HCT116 (cell line): Measurements from ENCODE around the gene GPR151. TPM values are rescaled to one million over a fixed set of nuclear protein-coding genes. Genes with fewer than 3 reads are reported as not detected.

ENCODE experiments used
- ATAC-seq: fragments of 200-7000 bp; cut with Tn5 transposase; 2 replicates; pipeline ENCODE4 v1.9.1; 2020; ENCODE audit warnings: mild to moderate bottlenecking, moderate library complexity
- BruUV-seq: library from RNA; stranded (reverse); fragments of 400-500 nt; replicated peaks from 2 replicates; lab custom pipeline; 2021; lab: Mats Ljungman, UMichigan
- CTCF ChIA-PET: fragments of 300-600 bp; sonication (Branson Sonifier 250); formaldehyde crosslinking; loops from one replicate; lab custom pipeline; 2021; ENCODE audit warnings: antibody characterized with exemption; lab: Charles Lee
- POLR2A ChIA-PET: fragments of 300-600, 350-600 bp; sonication (Branson Sonifier 250); formaldehyde crosslinking; loops from one replicate; lab custom pipeline; 2021; ENCODE audit warnings: antibody characterized with exemption; lab: Charles Lee
- RAD21 ChIA-PET, 2 experiments: fragments of 300-600 bp; sonication (Branson Sonifier 250); formaldehyde crosslinking; loops; one replicate each; lab custom pipeline; 2023; ENCODE audit warnings: low total read pairs in 2 of 2; ENCODE audit not compliant: uncharacterized antibody in 2 of 2, unreplicated experiment in 2 of 2, low non-redundant PET in 1 of 2; lab: Charles Lee
- DNase-seq: peaks from one replicate; pipeline ENCODE4 v3.0.0-alpha.2; 2010; ENCODE audit warnings: low read depth, low spot score
- H2AFZ ChIP-seq: fragments of 200-600 bp; shearing (Covaris generic), sonication (generic); 2 replicates; pipeline ENCODE4 v1.6.1; 2017; ENCODE audit warnings: low read depth, mixed run types, mixed read lengths, antibody characterized with exemption, low read length; ENCODE audit not compliant: poor library complexity, severe bottlenecking
- H3K27ac ChIP-seq: 2 replicates; pipeline ENCODE4 v1.5.1; 2012; ENCODE audit warnings: low read depth, low read length
- H3K27me3 ChIP-seq: fragments of 200-600 bp; sonication (generic); 2 replicates; pipeline ENCODE4 v1.6.1; 2016; ENCODE audit warnings: mixed run types, low read length, mixed read lengths; ENCODE audit not compliant: insufficient read depth
- H3K36me3 ChIP-seq, 2 experiments: fragments of 200-500 bp in 1 of 2; fragments of 200-600 bp in 1 of 2; sonication (Bioruptor generic) in 1 of 2; sonication (generic) in 1 of 2; 2 replicates each; pipeline versions ENCODE4 v1.5.1 to v1.6.1; 2014 to 2016; ENCODE audit warnings: low read length in 2 of 2, inconsistent platforms in 1 of 2, mixed read lengths in 1 of 2, mixed run types in 1 of 2; ENCODE audit not compliant: insufficient read depth in 2 of 2, control insufficient read depth in 1 of 2
- H3K4me1 ChIP-seq, 2 experiments: fragments of 200-600 bp in 1 of 2; sonication (generic) in 1 of 2; 2 replicates each; pipeline versions ENCODE4 v1.5.1 to v1.6.1; 2012 to 2017; ENCODE audit warnings: low read length in 2 of 2, inconsistent platforms in 1 of 2, mild to moderate bottlenecking in 1 of 2, mixed read lengths in 1 of 2, mixed run types in 1 of 2, moderate library complexity in 1 of 2; ENCODE audit not compliant: insufficient read depth in 2 of 2, control insufficient read depth in 1 of 2
- H3K4me2 ChIP-seq: fragments of 200-600 bp; sonication (generic); 2 replicates; pipeline ENCODE4 v1.6.1; 2017; ENCODE audit warnings: mixed run types, low read length, mixed read lengths
- H3K4me3 ChIP-seq, 2 experiments: fragments of 200-600 bp in 1 of 2; sonication (generic) in 1 of 2; replicated peaks in 1 of 2; 2 replicates each; pipeline ENCODE4 v1.5.1; 2011 to 2016; ENCODE audit warnings: low read length in 2 of 2, control low read depth in 1 of 2, low read depth in 1 of 2, mild to moderate bottlenecking in 1 of 2, mixed read lengths in 1 of 2, mixed run types in 1 of 2
- H3K79me2 ChIP-seq: fragments of 200-600 bp; sonication (generic); 2 replicates; pipeline ENCODE4 v1.6.1; 2017; ENCODE audit warnings: mild to moderate bottlenecking, mixed run types, low read length, moderate library complexity, mixed read lengths; ENCODE audit not compliant: insufficient read depth
- H3K9ac ChIP-seq: fragments of 200-600 bp; sonication (generic); 2 replicates; pipeline ENCODE4 v1.6.1; 2016; ENCODE audit warnings: low read length, mixed read lengths
- H3K9me2 ChIP-seq: fragments of 200-600 bp; sonication (generic), shearing (Covaris generic); 2 replicates; pipeline ENCODE4 v1.6.1; 2017; ENCODE audit warnings: mixed run types, mild to moderate bottlenecking, moderate library complexity; ENCODE audit not compliant: insufficient read depth
- H3K9me3 ChIP-seq, 2 experiments: fragments of 200-500 bp in 1 of 2; fragments of 200-600 bp in 1 of 2; sonication (Bioruptor generic) in 1 of 2; sonication (generic) in 1 of 2; 2 replicates each; pipeline ENCODE4 v1.6.1; 2014 to 2017; ENCODE audit warnings: low read length in 2 of 2, mixed read lengths in 2 of 2, inconsistent platforms in 1 of 2, low read depth in 1 of 2, mild to moderate bottlenecking in 1 of 2, mixed run types in 1 of 2, moderate library complexity in 1 of 2; ENCODE audit not compliant: control insufficient read depth in 1 of 2, insufficient read depth in 1 of 2
- H4K20me1 ChIP-seq: fragments of 200-600 bp; sonication (generic), shearing (Covaris generic); 2 replicates; pipeline ENCODE4 v1.6.1; 2017; ENCODE audit warnings: mixed run types, mild to moderate bottlenecking, moderate library complexity; ENCODE audit not compliant: insufficient read depth
- ATF3 ChIP-seq: IDR thresholded peaks from 2 replicates; pipeline ENCODE4 v1.6.1; 2012
- CBX3 ChIP-seq: IDR thresholded peaks from 2 replicates; pipeline ENCODE4 v1.6.1; 2012; ENCODE audit warnings: low read depth
- EGR1 ChIP-seq: IDR thresholded peaks from 2 replicates; pipeline ENCODE4 v1.6.1; 2012; ENCODE audit warnings: low read depth
- ELF1 ChIP-seq: IDR thresholded peaks from 2 replicates; pipeline ENCODE4 v1.6.1; 2012; ENCODE audit warnings: low read depth, borderline replicate concordance
- POLR2A ChIP-seq: IDR thresholded peaks from 2 replicates; pipeline ENCODE4 v1.7.0; 2011; ENCODE audit warnings: borderline replicate concordance; ENCODE audit not compliant: insufficient read depth, insufficient read length; ENCODE audit errors: extremely low read depth
- POLR2AphosphoS5 ChIP-seq: IDR thresholded peaks from 2 replicates; pipeline ENCODE4 v1.6.1; 2011; ENCODE audit warnings: mild to moderate bottlenecking, low read depth, low read length, moderate library complexity
- SRF ChIP-seq: IDR thresholded peaks from 2 replicates; pipeline ENCODE4 v1.6.1; 2012; ENCODE audit warnings: low read depth
- YY1 ChIP-seq: IDR thresholded peaks from 2 replicates; pipeline ENCODE4 v1.6.1; 2011; ENCODE audit warnings: low read length, low read depth, moderate library complexity, mild to moderate bottlenecking; ENCODE audit not compliant: insufficient replicate concordance; ENCODE audit errors: extremely low read depth
- ZFX ChIP-seq: fragments of 450-650 bp; IDR thresholded peaks from 2 replicates; pipeline ENCODE4 v1.6.1; 2017
- intact Hi-C: fragments of 100-400 bp; cut with micrococcal nuclease; formaldehyde crosslinking; loops from 2 replicates; pipeline ENCODE4 v1.10.0; 2022
- total RNA-seq: library from RNA; stranded (reverse); gene quantifications from one replicate; pipeline ENCODE4 v1.2.1, GENCODE V29; 2021; ENCODE audit not compliant: unreplicated experiment
- TF ChIP-seq, protein P1 (sequence below), 3 experiments: fragments of 200-600 bp in 1 of 3; sonication (generic) in 1 of 3; IDR thresholded peaks in 2 of 3; conservative IDR thresholded peaks in 1 of 3; 2 replicates each; pipeline ENCODE4 v1.5.1; 2012 to 2017; ENCODE audit warnings: low read depth in 2 of 3, low read length in 2 of 3, antibody characterized with exemption in 1 of 3, borderline replicate concordance in 1 of 3, control low read depth in 1 of 3, mild to moderate bottlenecking in 1 of 3, mixed read lengths in 1 of 3, mixed run types in 1 of 3, moderate library complexity in 1 of 3; ENCODE audit not compliant: insufficient read depth in 1 of 3

GPR151 gene
- total RNA-seq, 1 experiment from 2014 or later = not detected

DNA sequence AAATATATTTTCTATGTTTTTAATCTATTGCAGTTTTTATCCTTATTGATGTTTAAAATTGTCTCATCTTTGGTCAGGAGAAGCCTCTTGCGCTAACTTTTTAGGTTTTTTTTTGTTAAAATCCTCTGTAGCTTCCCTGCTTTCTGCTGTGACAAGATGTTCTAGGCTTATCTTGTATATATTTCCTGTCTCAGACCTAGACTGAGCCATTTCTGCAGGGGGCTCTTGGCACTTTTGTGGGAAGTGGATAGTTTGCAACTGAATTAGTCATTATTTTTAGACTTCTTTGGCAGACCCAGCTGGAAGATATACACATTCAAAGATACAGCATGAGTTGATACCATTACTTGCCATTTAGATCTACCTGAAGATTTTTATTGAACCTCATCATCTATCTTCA, 40.1 kb downstream of the GPR151 start:
- TF ChIP-seq ZFX (no peak), CBX3 (no peak), EGR1 (no peak), POLR2A (no peak), POLR2AphosphoS5 (no peak), ATF3 (no peak), SRF (no peak), ELF1 (no peak), YY1 (no peak)
- TF ChIP-seq, protein P1, sequence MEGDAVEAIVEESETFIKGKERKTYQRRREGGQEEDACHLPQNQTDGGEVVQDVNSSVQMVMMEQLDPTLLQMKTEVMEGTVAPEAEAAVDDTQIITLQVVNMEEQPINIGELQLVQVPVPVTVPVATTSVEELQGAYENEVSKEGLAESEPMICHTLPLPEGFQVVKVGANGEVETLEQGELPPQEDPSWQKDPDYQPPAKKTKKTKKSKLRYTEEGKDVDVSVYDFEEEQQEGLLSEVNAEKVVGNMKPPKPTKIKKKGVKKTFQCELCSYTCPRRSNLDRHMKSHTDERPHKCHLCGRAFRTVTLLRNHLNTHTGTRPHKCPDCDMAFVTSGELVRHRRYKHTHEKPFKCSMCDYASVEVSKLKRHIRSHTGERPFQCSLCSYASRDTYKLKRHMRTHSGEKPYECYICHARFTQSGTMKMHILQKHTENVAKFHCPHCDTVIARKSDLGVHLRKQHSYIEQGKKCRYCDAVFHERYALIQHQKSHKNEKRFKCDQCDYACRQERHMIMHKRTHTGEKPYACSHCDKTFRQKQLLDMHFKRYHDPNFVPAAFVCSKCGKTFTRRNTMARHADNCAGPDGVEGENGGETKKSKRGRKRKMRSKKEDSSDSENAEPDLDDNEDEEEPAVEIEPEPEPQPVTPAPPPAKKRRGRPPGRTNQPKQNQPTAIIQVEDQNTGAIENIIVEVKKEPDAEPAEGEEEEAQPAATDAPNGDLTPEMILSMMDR (IDR thresholded peaks at IDR 0.05 in 2 of 3, conservative IDR thresholded peaks at IDR 0.05 in 1 of 3; ENCODE audit: borderline replicate concordance in 1 of 3, insufficient read depth in 1 of 3, low read depth in 2 of 3, low read length in 2 of 3) = no peak
- DNase-seq (no peak), ATAC-seq (no peak)
- RAD21 ChIA-PET = no interaction called here
- Histone ChIP-seq H3K9ac (no peak overlapping the region), H3K4me2 (no peak overlapping the region), H2AFZ (no peak overlapping the region), H3K36me3 (peaks cover 41 to 67% of the 10 kb centered on the region in 2 experiments), H3K27me3 (no peaks in the 10 kb centered on the region), H4K20me1 (peaks cover 19% of the 10 kb centered on the region; the same call in 1 of the 2 replicates), H3K4me1 (no peaks in the 10 kb centered on the region), H3K27ac (no peak overlapping the region), H3K9me3 (no peaks in the 10 kb centered on the region), H3K4me3 (no peak overlapping the region), H3K79me2 (peaks cover 95% of the 10 kb centered on the region), H3K9me2 (no peaks in the 10 kb centered on the region)
- BruUV-seq = no TSS peak
- POLR2A ChIA-PET = no interaction called here
- intact Hi-C loops = no loop called here
- CTCF ChIA-PET = no interaction called here
